ENCODE measurements around the gene SORT1. TPM values are rescaled to one million over a fixed set of nuclear protein-coding genes. Genes with fewer than 3 reads are reported as not detected.
"Not testable (repeated sequence)": the region's sequence is repeated elsewhere in the genome, so short reads cannot be mapped to it uniquely, and the experiment has no call there.

The SORT1 gene
- total RNA-seq, 1 experiment from 2014 or later: 56.5 TPM

GRCh38 chr1:109292364-109292763, 105.4 kb downstream of the SORT1 start:
- no peaks in the 10 kb centered on the region for H3K36me3 ChIP-seq (ENCODE audit: insufficient read depth, low read length, poor library complexity, severe bottlenecking)
- no TSS peak for BruUV-seq (replicated peaks)
- no peaks in the 10 kb centered on the region for H3K4me1 ChIP-seq (ENCODE audit: insufficient read depth, low read length, poor library complexity, severe bottlenecking)

GRCh38 chr1:109290998-109291397, 106.7 kb downstream of the SORT1 start:
- POLR2A ChIA-PET (ENCODE audit: low non-redundant PET): no interaction called here
- BruUV-seq (replicated peaks): no TSS peak
- Histone ChIP-seq H3K4me3 (ENCODE audit: low read depth, low read length, poor library complexity, severe bottlenecking) (no peak overlapping the region), H3K9me3 (ENCODE audit: low read depth, low read length, poor library complexity, severe bottlenecking) (no peaks in the 10 kb centered on the region), H3K36me3 (ENCODE audit: insufficient read depth, low read length, poor library complexity, severe bottlenecking) (no peaks in the 10 kb centered on the region), H3K4me1 (ENCODE audit: insufficient read depth, low read length, poor library complexity, severe bottlenecking) (no peaks in the 10 kb centered on the region), H3K27ac (ENCODE audit: low read depth, low read length, poor library complexity, severe bottlenecking) (no peak overlapping the region), H3K27me3 (replicated peaks; ENCODE audit: insufficient read depth, low read depth, low read length, poor library complexity) (peaks cover 2% of the 10 kb centered on the region)
- CTCF ChIA-PET: no interaction called here
- DNase-seq (ENCODE audit: low spot score): no peak
- TF ChIP-seq EZH2 (IDR thresholded peaks at IDR 0.05; ENCODE audit: borderline replicate concordance, low read depth, low read length, poor library complexity, severe bottlenecking): no peak
- intact Hi-C loops (cut with micrococcal nuclease; ENCODE audit: unreplicated experiment): no loop called here

More at GRCh38 chr1:109292364-109292763, 105.4 kb downstream of the SORT1 start:
- TF ChIP-seq EZH2 (IDR thresholded peaks at IDR 0.05; ENCODE audit: borderline replicate concordance, low read depth, low read length, poor library complexity, severe bottlenecking): no peak
- ChIA-PET POLR2A (ENCODE audit: low non-redundant PET) (no interaction called here), CTCF (no interaction called here)
- intact Hi-C loops (cut with micrococcal nuclease; ENCODE audit: unreplicated experiment): no loop called here
- H3K27ac ChIP-seq (ENCODE audit: low read depth, low read length, poor library complexity, severe bottlenecking): no peak overlapping the region
- H3K4me3 ChIP-seq (ENCODE audit: low read depth, low read length, poor library complexity, severe bottlenecking): no peak overlapping the region
- H3K27me3 ChIP-seq (replicated peaks; ENCODE audit: insufficient read depth, low read depth, low read length, poor library complexity): peaks cover 2% of the 10 kb centered on the region
- no peaks in the 10 kb centered on the region for H3K9me3 ChIP-seq (ENCODE audit: low read depth, low read length, poor library complexity, severe bottlenecking)
- DNase-seq (ENCODE audit: low spot score): no peak

GRCh38 chr1:109290137-109290536, 107.6 kb downstream of the SORT1 start:
- no peaks in the 10 kb centered on the region for H3K36me3 ChIP-seq (ENCODE audit: insufficient read depth, low read length, poor library complexity, severe bottlenecking)
- TF ChIP-seq CTCF (conservative IDR thresholded peaks at IDR 0.05; ENCODE audit: low read depth, low read length): no peak
- no peak for TF ChIP-seq EZH2 (IDR thresholded peaks at IDR 0.05; ENCODE audit: borderline replicate concordance, low read depth, low read length, poor library complexity, severe bottlenecking)
- CTCF ChIA-PET: no interaction called here
- H3K4me1 ChIP-seq (ENCODE audit: insufficient read depth, low read length, poor library complexity, severe bottlenecking): peaks cover 5% of the 10 kb centered on the region
- peaks cover 2% of the 10 kb centered on the region for H3K27me3 ChIP-seq (replicated peaks; ENCODE audit: insufficient read depth, low read depth, low read length, poor library complexity)
- H3K4me3 ChIP-seq (ENCODE audit: low read depth, low read length, poor library complexity, severe bottlenecking): no peak overlapping the region
- H3K27ac ChIP-seq (ENCODE audit: low read depth, low read length, poor library complexity, severe bottlenecking): no peak overlapping the region
- POLR2A ChIA-PET (ENCODE audit: low non-redundant PET): no interaction called here
- intact Hi-C loops (cut with micrococcal nuclease; ENCODE audit: unreplicated experiment): no loop called here
- no peaks in the 10 kb centered on the region for H3K9me3 ChIP-seq (ENCODE audit: low read depth, low read length, poor library complexity, severe bottlenecking)
- no TSS peak for BruUV-seq (replicated peaks)
- DNase-seq (ENCODE audit: low spot score): no peak

- intact Hi-C loops (cut with micrococcal nuclease; ENCODE audit: unreplicated experiment); H3K36me3 ChIP-seq (ENCODE audit: insufficient read depth, low read length, poor library complexity, severe bottlenecking); POLR2A ChIA-PET (ENCODE audit: low non-redundant PET); H3K27ac ChIP-seq (ENCODE audit: low read depth, low read length, poor library complexity, severe bottlenecking); H3K27me3 ChIP-seq (replicated peaks; ENCODE audit: insufficient read depth, low read depth, low read length, poor library complexity); H3K4me3 ChIP-seq (ENCODE audit: low read depth, low read length, poor library complexity, severe bottlenecking); H3K9me3 ChIP-seq (ENCODE audit: low read depth, low read length, poor library complexity, severe bottlenecking); DNase-seq (ENCODE audit: low spot score); BruUV-seq (replicated peaks); CTCF ChIA-PET: not testable (repeated sequence)
- peaks cover 19% of the 10 kb centered on the region for H3K4me1 ChIP-seq (ENCODE audit: insufficient read depth, low read length, poor library complexity, severe bottlenecking)
These were observed 111.0 kb downstream of the SORT1 start for GRCh38 chr1:109286762-109287161.

Measured in A673 (cell line).